IPS-20b (cell line): ENCODE measurements around the gene LEKR1.
A peak's percentile ranks its signal among the peaks of the same experiment; 100 is the strongest.

Experiments used
- H3K27ac ChIP-seq: one replicate; pipeline ENCODE4 v1.5.1; 2013; ENCODE audit warnings: low read length
- H3K27me3 ChIP-seq: 2 replicates; pipeline ENCODE4 v1.6.1; 2013; ENCODE audit warnings: mild to moderate bottlenecking, low read length, inconsistent platforms; ENCODE audit not compliant: insufficient read depth
- H3K36me3 ChIP-seq: 2 replicates; pipeline ENCODE4 v1.6.1; 2013; ENCODE audit warnings: low read depth, mild to moderate bottlenecking, inconsistent platforms, low read length, moderate library complexity; ENCODE audit not compliant: insufficient read depth
- H3K4me1 ChIP-seq: 2 replicates; pipeline ENCODE4 v1.6.1; 2013; ENCODE audit warnings: mild to moderate bottlenecking, control low read depth, inconsistent platforms, low read length, moderate library complexity; ENCODE audit not compliant: insufficient read depth
- H3K4me3 ChIP-seq: 2 replicates; pipeline ENCODE4 v1.5.1; 2013; ENCODE audit warnings: mild to moderate bottlenecking, low read length, inconsistent platforms
- H3K9ac ChIP-seq: 2 replicates; pipeline ENCODE4 v1.6.1; 2013; ENCODE audit warnings: low read depth, mild to moderate bottlenecking, inconsistent platforms, low read length, moderate library complexity
- H3K9me3 ChIP-seq: 2 replicates; pipeline ENCODE4 v1.6.1; 2013; ENCODE audit warnings: mild to moderate bottlenecking, low read depth, low read length, inconsistent platforms; ENCODE audit not compliant: insufficient read depth

Gene LEKR1

GRCh38 chr3:156811089-156811862 is 14.9 kb upstream of the LEKR1 start:
- Histone ChIP-seq H3K4me3 (no peak overlapping the region), H3K27ac (no peak overlapping the region), H3K36me3 (no peaks in the 10 kb centered on the region), H3K9me3 (no peaks in the 10 kb centered on the region), H3K9ac (no peak overlapping the region), H3K4me1 (no peaks in the 10 kb centered on the region; the same call in 1 of the 2 replicates), H3K27me3 (peaks cover 30% of the 10 kb centered on the region)

- Histone ChIP-seq H3K4me3 (no peak overlapping the region), H3K9ac (no peak overlapping the region), H3K27me3 (peaks cover 44% of the 10 kb centered on the region), H3K9me3 (no peaks in the 10 kb centered on the region), H3K4me1 (no peaks in the 10 kb centered on the region; the same call in 1 of the 2 replicates), H3K27ac (no peak overlapping the region), H3K36me3 (no peaks in the 10 kb centered on the region)
These were observed 13.4 kb upstream of the LEKR1 start for GRCh38 chr3:156812521-156813335.

- H3K9me3 ChIP-seq, result no peaks in the 10 kb centered on the region
- H3K4me3 ChIP-seq, result no peak overlapping the region
- no peaks in the 10 kb centered on the region for H3K36me3 ChIP-seq
- peaks cover 60% of the 10 kb centered on the region for H3K27me3 ChIP-seq
- no peaks in the 10 kb centered on the region; the same call in 1 of the 2 replicates for H3K4me1 ChIP-seq
- no peak overlapping the region for H3K27ac ChIP-seq
- no peak overlapping the region for H3K9ac ChIP-seq
These were observed 11.9 kb upstream of the LEKR1 start for GRCh38 chr3:156814295-156814694.

GRCh38 chr3:156816091-156816793 is 9.9 kb upstream of the LEKR1 start:
- Histone ChIP-seq H3K4me1 (no peaks in the 10 kb centered on the region; the same call in 1 of the 2 replicates), H3K36me3 (no peaks in the 10 kb centered on the region), H3K27me3 (peaks cover 61% of the 10 kb centered on the region), H3K9me3 (no peaks in the 10 kb centered on the region), H3K9ac (peak overlapping the region; percentile 31; the same call in 1 of the 2 replicates), H3K4me3 (peak overlapping the region; percentile 67; the same call in 1 of the 2 replicates), H3K27ac (no peak overlapping the region)

GRCh38 chr3:156816794-156817645 is 9.1 kb upstream of the LEKR1 start:
- no peaks in the 10 kb centered on the region; the same call in 1 of the 2 replicates for H3K4me1 ChIP-seq
- H3K27me3 ChIP-seq, result peaks cover 61% of the 10 kb centered on the region
- H3K27ac ChIP-seq, result no peak overlapping the region
- no peaks in the 10 kb centered on the region for H3K36me3 ChIP-seq
- H3K9ac ChIP-seq, result peak overlapping the region; percentile 71
- H3K4me3 ChIP-seq, result peak overlapping the region; percentile 67
- H3K9me3 ChIP-seq, result no peaks in the 10 kb centered on the region

- no peaks in the 10 kb centered on the region for H3K36me3 ChIP-seq
- no peaks in the 10 kb centered on the region; the same call in 1 of the 2 replicates for H3K4me1 ChIP-seq
- peak overlapping the region; percentile 67 for H3K4me3 ChIP-seq
- peaks cover 61% of the 10 kb centered on the region for H3K27me3 ChIP-seq
- peak overlapping the region; percentile 71; the same call in 1 of the 2 replicates for H3K9ac ChIP-seq
- no peaks in the 10 kb centered on the region for H3K9me3 ChIP-seq
- H3K27ac ChIP-seq, result no peak overlapping the region
These were observed 8.4 kb upstream of the LEKR1 start for GRCh38 chr3:156817646-156818272.

- Histone ChIP-seq H3K9me3 (no peaks in the 10 kb centered on the region), H3K9ac (no peak overlapping the region), H3K4me1 (peaks cover 2% of the 10 kb centered on the region; the same call in 1 of the 2 replicates), H3K4me3 (no peak overlapping the region), H3K36me3 (no peaks in the 10 kb centered on the region), H3K27me3 (peaks cover 61% of the 10 kb centered on the region), H3K27ac (no peak overlapping the region)
These were observed 7.9 kb upstream of the LEKR1 start for GRCh38 chr3:156818273-156818651.

GRCh38 chr3:156818890-156819289 is 7.3 kb upstream of the LEKR1 start:
- Histone ChIP-seq H3K4me1 (peaks cover 3% of the 10 kb centered on the region; the same call in 1 of the 2 replicates), H3K27ac (no peak overlapping the region), H3K9ac (no peak overlapping the region), H3K9me3 (no peaks in the 10 kb centered on the region), H3K36me3 (no peaks in the 10 kb centered on the region), H3K4me3 (no peak overlapping the region), H3K27me3 (peaks cover 61% of the 10 kb centered on the region)

- Histone ChIP-seq H3K9me3 (no peaks in the 10 kb centered on the region), H3K36me3 (no peaks in the 10 kb centered on the region), H3K4me1 (peaks cover 3% of the 10 kb centered on the region; the same call in 1 of the 2 replicates), H3K9ac (no peak overlapping the region), H3K4me3 (no peak overlapping the region), H3K27me3 (peaks cover 63% of the 10 kb centered on the region), H3K27ac (no peak overlapping the region)
These were observed 6.1 kb upstream of the LEKR1 start for GRCh38 chr3:156819842-156820691.

GRCh38 chr3:156820692-156821080 is 5.5 kb upstream of the LEKR1 start:
- no peak overlapping the region for H3K9ac ChIP-seq
- peaks cover 6% of the 10 kb centered on the region; the same call in 1 of the 2 replicates for H3K4me1 ChIP-seq
- no peak overlapping the region for H3K27ac ChIP-seq
- H3K27me3 ChIP-seq, result peaks cover 63% of the 10 kb centered on the region
- H3K4me3 ChIP-seq, result no peak overlapping the region
- no peaks in the 10 kb centered on the region for H3K9me3 ChIP-seq
- no peaks in the 10 kb centered on the region for H3K36me3 ChIP-seq
